Measurements from ENCODE around the gene FAM186B.

FAM186B gene

GRCh38 chr12:49577589-49578315 is 27.7 kb downstream of the FAM186B start:
- H4K20me1 ChIP-seq (ENCODE audit: insufficient read depth, low read length) = no peaks in the 10 kb centered on the region
- no peak overlapping the region for H3K9ac ChIP-seq (ENCODE audit: low read length)
- H2AFZ ChIP-seq (ENCODE audit: low read depth, low read length) = no peak overlapping the region
- no peak overlapping the region for H3K4me3 ChIP-seq (ENCODE audit: low read length)
- no peak overlapping the region for H3K27ac ChIP-seq (ENCODE audit: low read length)
- H3K27me3 ChIP-seq (ENCODE audit: low read depth, low read length) = no peaks in the 10 kb centered on the region
- no peaks in the 10 kb centered on the region for H3K9me3 ChIP-seq (ENCODE audit: insufficient read depth, low read length)
- H3K4me2 ChIP-seq (ENCODE audit: low read length) = no peak overlapping the region
- peaks cover 11% of the 10 kb centered on the region for H3K4me1 ChIP-seq (ENCODE audit: low read length)
- TF ChIP-seq CTCF (IDR thresholded peaks at IDR 0.05; ENCODE audit: low read depth, low read length) (no peak), EZH2phosphoT487 (IDR thresholded peaks at IDR 0.05; ENCODE audit: low read depth) (no peak)
- no peaks in the 10 kb centered on the region; the same call in 1 of the 2 replicates for H3K79me2 ChIP-seq (ENCODE audit: low read length)
- peaks cover 10% of the 10 kb centered on the region for H3K36me3 ChIP-seq (replicated peaks; ENCODE audit: low read depth, low read length)

GRCh38 chr12:49568442-49569162 is 36.8 kb downstream of the FAM186B start:
- Histone ChIP-seq H3K27me3 (ENCODE audit: low read depth, low read length) (no peaks in the 10 kb centered on the region), H3K36me3 (replicated peaks; ENCODE audit: low read depth, low read length) (peaks cover 12% of the 10 kb centered on the region), H3K9ac (ENCODE audit: low read length) (peak overlapping the region; percentile 96), H2AFZ (ENCODE audit: low read depth, low read length) (peak overlapping the region; percentile 94), H3K4me2 (ENCODE audit: low read length) (peak overlapping the region; percentile 91), H3K4me1 (ENCODE audit: low read length) (peaks cover 10% of the 10 kb centered on the region), H3K27ac (ENCODE audit: low read length) (peak overlapping the region; percentile 74; the same call in 1 of the 2 replicates), H3K79me2 (ENCODE audit: low read length) (peaks cover 32% of the 10 kb centered on the region), H3K4me3 (ENCODE audit: low read length) (peak overlapping the region; percentile 97), H3K9me3 (ENCODE audit: insufficient read depth, low read length) (no peaks in the 10 kb centered on the region), H4K20me1 (ENCODE audit: insufficient read depth, low read length) (no peaks in the 10 kb centered on the region)
- TF ChIP-seq EZH2phosphoT487 (IDR thresholded peaks at IDR 0.05; ENCODE audit: low read depth) (no peak), CTCF (IDR thresholded peaks at IDR 0.05; ENCODE audit: low read depth, low read length) (no peak)

GRCh38 chr12:49567611-49568441 is 37.6 kb downstream of the FAM186B start, which contains the start of gene MCRS1:
Gene MCRS1 (minus strand): TSS chr12:49568142. CDS start chr12:49566731, 1,411 bp downstream.
- Histone ChIP-seq H3K4me2 (ENCODE audit: low read length) (peak within 1 kb of the TSS; percentile 92), H3K79me2 (ENCODE audit: low read length) (peaks cover 32% of the 10 kb centered on the region), H3K36me3 (replicated peaks; ENCODE audit: low read depth, low read length) (peaks cover 12% of the 10 kb centered on the region), H3K4me1 (ENCODE audit: low read length) (peaks cover 10% of the 10 kb centered on the region), H3K27me3 (ENCODE audit: low read depth, low read length) (no peaks in the 10 kb centered on the region), H3K4me3 (ENCODE audit: low read length) (peak within 1 kb of the TSS; percentile 97), H4K20me1 (ENCODE audit: insufficient read depth, low read length) (no peaks in the 10 kb centered on the region), H3K9ac (ENCODE audit: low read length) (peak within 1 kb of the TSS; percentile 96), H3K27ac (ENCODE audit: low read length) (peak within 1 kb of the TSS; percentile 74), H2AFZ (ENCODE audit: low read depth, low read length) (peak within 1 kb of the TSS; percentile 94), H3K9me3 (ENCODE audit: insufficient read depth, low read length) (no peaks in the 10 kb centered on the region)
- TF ChIP-seq CTCF (IDR thresholded peaks at IDR 0.05; ENCODE audit: low read depth, low read length) (no peak), EZH2phosphoT487 (IDR thresholded peaks at IDR 0.05; ENCODE audit: low read depth) (no peak)
